GM18507 (cell line): Measurements from ENCODE around the gene FOXP4.
A peak's percentile ranks its signal among the peaks of the same experiment; 100 is the strongest.

Source experiments
- DNase-seq: peaks from one replicate; pipeline ENCODE4 v3.0.0; 2011; ENCODE audit warnings: low read depth; ENCODE audit not compliant: insufficient read length; ENCODE audit errors: extremely low spot score
- FAIRE-seq: peaks from 2 replicates; lab custom pipeline; 2011; peaks lifted over from hg19 to GRCh38; lab: Jason Lieb, UNC

Gene FOXP4

GRCh38 chr6:41545247-41545702 lies 906 bp upstream of the FOXP4 start:
- no peak for DNase-seq
- no peak for FAIRE-seq

GRCh38 chr6:41546475-41546865 lies 289 bp downstream of the FOXP4 start:
- DNase-seq (no peak), FAIRE-seq (no peak)

- FAIRE-seq = no peak
Observed at GRCh38 chr6:41546866-41547798, 951 bp downstream of the FOXP4 start.

GRCh38 chr6:41547799-41548097 lies 1.6 kb downstream of the FOXP4 start:
- no peak for FAIRE-seq
- no peak for DNase-seq

More at GRCh38 chr6:41546866-41547798, 951 bp downstream of the FOXP4 start:
- DNase-seq = no peak

GRCh38 chr6:41548098-41548840 lies 2.1 kb downstream of the FOXP4 start:
- FAIRE-seq (no peak), DNase-seq (no peak)

- no peak for DNase-seq
- no peak for FAIRE-seq
Observed at GRCh38 chr6:41548841-41549642, 2.9 kb downstream of the FOXP4 start.

- FAIRE-seq (no peak), DNase-seq (no peak)
Observed at GRCh38 chr6:41549673-41550072, 3.5 kb downstream of the FOXP4 start.

GRCh38 chr6:41551086-41551700 lies 5.0 kb downstream of the FOXP4 start:
- DNase-seq (no peak), FAIRE-seq (no peak)

GRCh38 chr6:41551857-41552256 lies 5.7 kb downstream of the FOXP4 start:
- no peak for FAIRE-seq
- DNase-seq = no peak

GRCh38 chr6:41552723-41553122 lies 6.5 kb downstream of the FOXP4 start:
- DNase-seq = no peak
- FAIRE-seq = no peak

GRCh38 chr6:41553405-41553999 lies 7.3 kb downstream of the FOXP4 start:
- no peak for FAIRE-seq
- DNase-seq = no peak

- DNase-seq (no peak), FAIRE-seq (no peak)
Observed at GRCh38 chr6:41555326-41556300, 9.4 kb downstream of the FOXP4 start.

GRCh38 chr6:41557335-41557734 lies 11.2 kb downstream of the FOXP4 start:
- FAIRE-seq (no peak), DNase-seq (no peak)

- DNase-seq (no peak), FAIRE-seq (no peak)
Observed at GRCh38 chr6:41558033-41558807, 12.0 kb downstream of the FOXP4 start.

- no peak for DNase-seq
- no peak for FAIRE-seq
Observed at GRCh38 chr6:41559655-41560427, 13.7 kb downstream of the FOXP4 start.

GRCh38 chr6:41560431-41561192 lies 14.4 kb downstream of the FOXP4 start:
- peak; percentile 64 for DNase-seq
- peak; percentile 80 for FAIRE-seq
